A549 (cell line): ENCODE measurements around the gene PMFBP1. TPM values are rescaled to one million over a fixed set of nuclear protein-coding genes. Genes with fewer than 3 reads are reported as not detected.

Experiments
- ATAC-seq, 2 experiments: fragments of 200-7000 bp in 1 of 2; fragments of >200 bp in 1 of 2; cut with Nextera tagmentation in 1 of 2; cut with Tn5 transposase in 1 of 2; 3 replicates each; pipeline versions ENCODE4 v1.8.0 to v1.9.1; 2018 to 2020; ENCODE audit warnings: mild to moderate bottlenecking in 1 of 2, moderate library complexity in 1 of 2
- CTCF ChIA-PET: fragments of 300-600 bp; sonication (Branson Sonifier 250); formaldehyde crosslinking; extraction: SDS; loops from one replicate; lab custom pipeline; 2021; ENCODE audit warnings: antibody characterized with exemption, inconsistent platforms; lab: Yijun Ruan, JAX
- POLR2A ChIA-PET: fragments of 350-600 bp; formaldehyde crosslinking; extraction: SDS; loops from one replicate; lab custom pipeline; 2021; ENCODE audit warnings: antibody characterized with exemption, inconsistent platforms; lab: Yijun Ruan, JAX
- DNase-seq, 2 experiments: peaks; one replicate each; pipeline versions ENCODE4 v3.0.0 to v3.0.0-alpha.2; 2011 to 2016; ENCODE audit warnings: low read depth in 1 of 2, low spot score in 1 of 2
- FAIRE-seq: peaks from 2 replicates; lab custom pipeline; 2011; peaks lifted over from hg19 to GRCh38; lab: Jason Lieb, UNC
- H3K27ac ChIP-seq, 2 experiments: fragments of >200 bp; sonication (Bioruptor Twin); formaldehyde crosslinking; 3 replicates each; pipeline ENCODE4 v1.5.1; 2016 to 2017
- H3K4me1 ChIP-seq: fragments of >200 bp; sonication (Bioruptor Twin); formaldehyde crosslinking; 3 replicates; pipeline ENCODE4 v1.6.1; 2016
- H3K4me2 ChIP-seq: fragments of >200 bp; sonication (Bioruptor Twin); formaldehyde crosslinking; 3 replicates; pipeline ENCODE4 v1.6.1; 2016
- H3K4me3 ChIP-seq: fragments of >200 bp; sonication (Bioruptor Twin); formaldehyde crosslinking; 3 replicates; pipeline ENCODE4 v1.5.1; 2016
- H3K9me3 ChIP-seq: fragments of >200 bp; sonication (Bioruptor Twin); formaldehyde crosslinking; 3 replicates; pipeline ENCODE4 v1.6.1; 2016
- BHLHE40 ChIP-seq: IDR thresholded peaks from 2 replicates; pipeline ENCODE4 v1.6.1; 2012; ENCODE audit warnings: low read depth, low read length, inconsistent platforms
- CBX2 ChIP-seq: fragments of 200-600 bp; sonication (generic); IDR thresholded peaks from 2 replicates; pipeline ENCODE4 v1.6.1; 2016; ENCODE audit warnings: low read depth, mild to moderate bottlenecking, borderline replicate concordance
- EHMT2 ChIP-seq: fragments of 200-600 bp; sonication (generic); IDR thresholded peaks from 2 replicates; pipeline ENCODE4 v1.6.1; 2016; ENCODE audit warnings: antibody characterized with exemption, low read depth, mild to moderate bottlenecking, moderate library complexity
- ESRRA ChIP-seq: fragments of 150-350 bp; IDR thresholded peaks from 2 replicates; pipeline ENCODE4 v1.6.1; 2014; ENCODE audit warnings: mild to moderate bottlenecking, low read length, borderline replicate concordance
- JUN ChIP-seq, 2 experiments: fragments of >200 bp; sonication (Bioruptor Twin); formaldehyde crosslinking; IDR thresholded peaks; 2 replicates in 1 of 2; 3 replicates in 1 of 2; pipeline ENCODE4 v1.6.1; 2016 to 2017
- POLR2A ChIP-seq: IDR thresholded peaks from 2 replicates; pipeline ENCODE4 v1.6.1; 2012; ENCODE audit warnings: mild to moderate bottlenecking, low read length
- SREBF2 ChIP-seq: fragments of 450-650 bp; IDR thresholded peaks from 2 replicates; pipeline ENCODE4 v1.6.1; 2014; ENCODE audit warnings: mild to moderate bottlenecking, moderate library complexity
- ZFP36 ChIP-seq: fragments of 450-650 bp; IDR thresholded peaks from 2 replicates; pipeline ENCODE4 v1.6.1; 2014; ENCODE audit warnings: borderline replicate concordance; ENCODE audit not compliant: partially characterized antibody
- ZSCAN20 ChIP-seq: fragments of 250-450 bp; sonication (Bioruptor Pico); IDR thresholded peaks from 2 replicates; pipeline ENCODE4 v1.8.0; 2022; ENCODE audit warnings: mild to moderate bottlenecking, moderate library complexity
- WGBS: methylation state at CpG from one replicate; pipeline ENCODE4 v1.1.6; 2017; ENCODE audit errors: missing lambda C conversion rate; 5-methylcytosine and 5-hydroxymethylcytosine counted together
- polyA plus RNA-seq, 4 experiments: library from polyadenylated mRNA; depleted of rRNA in 3 of 4; stranded (reverse); fragments of >200 nt; fragmentation: RNase III in 1 of 4; extraction: RNeasy Plus Mini Kit Qiagen cat#74134 plus additional on column Dnase treatment in 1 of 4; gene quantifications; 2 replicates in 3 of 4; 3 replicates in 1 of 4; pipeline ENCODE4 v1.2.3, GENCODE V29; 2011 to 2017
- TF ChIP-seq, protein P1 (sequence below): fragments of 200-600 bp; sonication (generic); IDR thresholded peaks from 2 replicates; pipeline ENCODE4 v1.6.1; 2016; ENCODE audit warnings: antibody characterized with exemption, mild to moderate bottlenecking, moderate library complexity
- TF ChIP-seq, protein P2 (sequence below): IDR thresholded peaks from 2 replicates; pipeline ENCODE4 v1.6.1; 2012
- TF ChIP-seq, protein P3 (sequence below): fragments of 450-650 bp; IDR thresholded peaks from 2 replicates; pipeline ENCODE4 v1.6.1; 2014; ENCODE audit warnings: antibody characterized with exemption
- TF ChIP-seq, protein P4 (sequence below): fragments of >200 bp; sonication (Bioruptor Twin); formaldehyde crosslinking; IDR thresholded peaks from 2 replicates; pipeline ENCODE4 v1.6.1; 2016

The PMFBP1 gene
- polyA plus RNA-seq, 2 of the 4 experiments (the other 2 are of a cell fraction), result 0.05 to 0.22 TPM

DNA sequence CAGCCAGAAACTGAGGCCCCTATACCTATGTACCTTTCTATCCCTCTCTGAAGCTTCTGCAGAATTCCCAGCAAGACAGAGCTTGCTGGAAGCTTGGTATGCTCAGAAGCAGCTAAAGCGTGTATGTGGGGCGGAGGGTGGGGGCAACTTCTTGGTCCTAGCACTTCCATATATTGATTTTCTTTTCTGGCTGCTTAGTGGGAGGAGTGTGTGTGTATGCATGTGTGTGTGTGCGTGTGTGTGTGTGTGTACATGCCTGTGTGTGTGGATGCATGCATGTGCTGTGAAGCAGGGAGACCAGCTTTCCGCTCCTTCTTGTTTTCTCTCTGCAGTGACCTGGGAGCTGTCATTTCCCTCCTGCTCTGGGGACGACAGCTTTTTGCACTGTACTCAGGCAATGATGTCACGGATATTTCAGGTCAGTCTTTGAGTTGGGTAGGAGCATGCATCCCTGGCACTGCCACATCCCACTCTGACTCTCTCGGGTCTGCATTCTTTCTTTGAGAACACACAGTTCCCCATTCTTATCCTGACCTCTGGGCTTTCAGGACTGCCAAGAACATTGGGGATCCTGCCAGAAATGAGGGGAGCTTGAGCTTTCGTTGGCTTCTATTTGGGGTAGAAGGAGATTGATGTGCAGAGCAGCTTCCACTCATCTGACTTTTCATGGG lies 98.3 kb downstream of the PMFBP1 start:
- WGBS, result 72% methylated on average over 8 of the region's 8 CpGs
- Histone ChIP-seq H3K4me3 (no peak overlapping the region), H3K4me2 (no peak overlapping the region), H3K9me3 (no peaks in the 10 kb centered on the region)
- FAIRE-seq, result no peak
- CTCF ChIA-PET, result interaction anchor here (0.5 to 3.7 kb wide), 3 partner anchors 10 to 1822 kb away, joined by 3 to 14 read pairs (median 3); partner anchors contain the start of gene HPR
- TF ChIP-seq ZSCAN20 (CRISPR knock-in tag) (no peak), ESRRA (no peak)
- TF ChIP-seq, all 56 proteins: peak for 0
- no peak for DNase-seq
- Histone ChIP-seq H3K4me1 (no peaks in the 10 kb centered on the region), H3K27ac (no peak overlapping the region)
- ATAC-seq, result no peak
- POLR2A ChIA-PET, result interaction anchor here (1.0 kb wide), 1 partner anchor 20 kb away, joined by 3 read pairs; the partner anchor contains the start of genes DHX38 and TXNL4B

DNA sequence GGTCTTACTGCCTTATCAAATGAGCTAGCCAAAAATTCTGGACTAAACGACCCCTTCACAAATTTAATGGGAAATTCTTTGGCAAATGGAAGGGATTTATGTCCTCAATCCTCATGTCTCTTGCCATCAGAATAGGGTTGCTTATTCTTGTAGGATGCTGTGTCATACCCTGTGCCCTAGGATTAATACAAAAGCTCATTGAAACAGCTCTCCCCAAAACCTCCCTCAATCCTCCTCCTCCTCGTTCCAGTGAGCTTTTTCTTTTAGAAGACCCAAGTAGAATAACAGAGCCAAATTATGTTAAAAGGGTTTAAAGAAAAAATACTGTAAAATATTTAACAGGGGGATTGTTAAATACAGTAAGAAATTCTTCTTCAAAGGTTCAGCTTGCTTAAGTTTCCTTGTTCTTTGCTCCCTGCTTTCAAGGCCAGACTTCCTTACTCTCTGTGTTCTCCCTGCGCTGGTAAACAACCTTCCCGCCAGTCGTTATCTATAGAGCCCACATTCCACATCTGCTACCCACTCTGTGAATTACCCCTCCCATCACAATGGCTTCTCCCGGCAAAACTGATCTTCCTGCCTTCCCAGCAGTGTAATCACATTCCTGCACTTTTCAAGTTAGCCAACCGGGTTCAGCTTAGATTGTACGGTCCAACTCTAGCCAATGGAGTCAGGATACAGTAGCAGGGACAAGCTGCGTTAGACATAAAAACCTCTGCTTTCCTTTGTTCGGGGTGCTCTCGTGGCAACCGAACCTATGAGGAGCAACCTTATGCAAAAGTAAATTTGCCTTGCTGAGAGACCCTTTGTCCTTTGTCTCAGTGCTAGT lies 99.2 kb downstream of the PMFBP1 start:
- POLR2A ChIA-PET, result interaction anchor here (1.0 to 1.1 kb wide), 2 partner anchors 21 kb away, joined by 3 read pairs; partner anchors contain the start of genes DHX38 and TXNL4B
- no peak for FAIRE-seq

More for the DNA sequence above, 99.2 kb downstream of the PMFBP1 start:
- Histone ChIP-seq H3K4me1 (no peaks in the 10 kb centered on the region), H3K4me3 (no peak overlapping the region), H3K9me3 (no peaks in the 10 kb centered on the region), H3K27ac (no peak overlapping the region), H3K4me2 (no peak overlapping the region)
- DNase-seq (no peak), ATAC-seq (no peak)
- WGBS, result 71% methylated on average over 12 of the region's 12 CpGs
- CTCF ChIA-PET, result interaction anchor here (0.5 to 3.7 kb wide), 4 partner anchors 10 to 1823 kb away, joined by 3 to 14 read pairs (median 3); partner anchors contain the start of gene HPR
- no peak for TF ChIP-seq CBX2
- TF ChIP-seq BHLHE40, result no peak
- TF ChIP-seq EHMT2, result no peak
- TF ChIP-seq, protein P1, sequence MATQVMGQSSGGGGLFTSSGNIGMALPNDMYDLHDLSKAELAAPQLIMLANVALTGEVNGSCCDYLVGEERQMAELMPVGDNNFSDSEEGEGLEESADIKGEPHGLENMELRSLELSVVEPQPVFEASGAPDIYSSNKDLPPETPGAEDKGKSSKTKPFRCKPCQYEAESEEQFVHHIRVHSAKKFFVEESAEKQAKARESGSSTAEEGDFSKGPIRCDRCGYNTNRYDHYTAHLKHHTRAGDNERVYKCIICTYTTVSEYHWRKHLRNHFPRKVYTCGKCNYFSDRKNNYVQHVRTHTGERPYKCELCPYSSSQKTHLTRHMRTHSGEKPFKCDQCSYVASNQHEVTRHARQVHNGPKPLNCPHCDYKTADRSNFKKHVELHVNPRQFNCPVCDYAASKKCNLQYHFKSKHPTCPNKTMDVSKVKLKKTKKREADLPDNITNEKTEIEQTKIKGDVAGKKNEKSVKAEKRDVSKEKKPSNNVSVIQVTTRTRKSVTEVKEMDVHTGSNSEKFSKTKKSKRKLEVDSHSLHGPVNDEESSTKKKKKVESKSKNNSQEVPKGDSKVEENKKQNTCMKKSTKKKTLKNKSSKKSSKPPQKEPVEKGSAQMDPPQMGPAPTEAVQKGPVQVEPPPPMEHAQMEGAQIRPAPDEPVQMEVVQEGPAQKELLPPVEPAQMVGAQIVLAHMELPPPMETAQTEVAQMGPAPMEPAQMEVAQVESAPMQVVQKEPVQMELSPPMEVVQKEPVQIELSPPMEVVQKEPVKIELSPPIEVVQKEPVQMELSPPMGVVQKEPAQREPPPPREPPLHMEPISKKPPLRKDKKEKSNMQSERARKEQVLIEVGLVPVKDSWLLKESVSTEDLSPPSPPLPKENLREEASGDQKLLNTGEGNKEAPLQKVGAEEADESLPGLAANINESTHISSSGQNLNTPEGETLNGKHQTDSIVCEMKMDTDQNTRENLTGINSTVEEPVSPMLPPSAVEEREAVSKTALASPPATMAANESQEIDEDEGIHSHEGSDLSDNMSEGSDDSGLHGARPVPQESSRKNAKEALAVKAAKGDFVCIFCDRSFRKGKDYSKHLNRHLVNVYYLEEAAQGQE, result no peak
- no peak for TF ChIP-seq ZFP36
- TF ChIP-seq POLR2A, result no peak
- no peak for TF ChIP-seq JUN (IDR thresholded peaks at IDR 0.05)
- no peak for TF ChIP-seq SREBF2
- TF ChIP-seq, protein P2, sequence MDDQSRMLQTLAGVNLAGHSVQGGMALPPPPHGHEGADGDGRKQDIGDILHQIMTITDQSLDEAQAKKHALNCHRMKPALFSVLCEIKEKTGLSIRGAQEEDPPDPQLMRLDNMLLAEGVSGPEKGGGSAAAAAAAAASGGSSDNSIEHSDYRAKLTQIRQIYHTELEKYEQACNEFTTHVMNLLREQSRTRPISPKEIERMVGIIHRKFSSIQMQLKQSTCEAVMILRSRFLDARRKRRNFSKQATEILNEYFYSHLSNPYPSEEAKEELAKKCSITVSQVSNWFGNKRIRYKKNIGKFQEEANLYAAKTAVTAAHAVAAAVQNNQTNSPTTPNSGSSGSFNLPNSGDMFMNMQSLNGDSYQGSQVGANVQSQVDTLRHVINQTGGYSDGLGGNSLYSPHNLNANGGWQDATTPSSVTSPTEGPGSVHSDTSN, result no peak
- TF ChIP-seq, protein P3, sequence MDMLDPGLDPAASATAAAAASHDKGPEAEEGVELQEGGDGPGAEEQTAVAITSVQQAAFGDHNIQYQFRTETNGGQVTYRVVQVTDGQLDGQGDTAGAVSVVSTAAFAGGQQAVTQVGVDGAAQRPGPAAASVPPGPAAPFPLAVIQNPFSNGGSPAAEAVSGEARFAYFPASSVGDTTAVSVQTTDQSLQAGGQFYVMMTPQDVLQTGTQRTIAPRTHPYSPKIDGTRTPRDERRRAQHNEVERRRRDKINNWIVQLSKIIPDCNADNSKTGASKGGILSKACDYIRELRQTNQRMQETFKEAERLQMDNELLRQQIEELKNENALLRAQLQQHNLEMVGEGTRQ, result no peak
- TF ChIP-seq, protein P4, sequence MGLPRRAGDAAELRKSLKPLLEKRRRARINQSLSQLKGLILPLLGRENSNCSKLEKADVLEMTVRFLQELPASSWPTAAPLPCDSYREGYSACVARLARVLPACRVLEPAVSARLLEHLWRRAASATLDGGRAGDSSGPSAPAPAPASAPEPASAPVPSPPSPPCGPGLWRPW, result no peak

Other genes starting within 250 kb of the PMFBP1 start
- 0.01 TPM in 1 of 2 replicates, not detected in the other for gene PKD1L3, start 171.8 kb downstream of the PMFBP1 start, polyA plus RNA-seq (2011; rRNA removed)
- not detected in 3 replicates for gene PKD1L3, start 171.8 kb downstream of the PMFBP1 start, polyA plus RNA-seq (2017; fragmentation: RNase III; extraction: RNeasy Plus Mini Kit Qiagen cat#74134 plus additional on column Dnase treatment)
- gene DHODH, start 163.4 kb downstream of the PMFBP1 start, polyA plus RNA-seq (2011; rRNA removed), result 10.1 and 13.2 TPM in 2 replicates
- 9.7 to 11.0 TPM (median 10.5 TPM) in 3 replicates for gene DHODH, start 163.4 kb downstream of the PMFBP1 start, polyA plus RNA-seq (2017; fragmentation: RNase III; extraction: RNeasy Plus Mini Kit Qiagen cat#74134 plus additional on column Dnase treatment)
- gene HP, start 117.7 kb downstream of the PMFBP1 start, polyA plus RNA-seq (2011; rRNA removed), result 0.23 and 0.28 TPM in 2 replicates
- gene HP, start 117.7 kb downstream of the PMFBP1 start, polyA plus RNA-seq (2017; fragmentation: RNase III; extraction: RNeasy Plus Mini Kit Qiagen cat#74134 plus additional on column Dnase treatment), result not detected in 3 replicates
- not detected in 2 replicates for gene HPR, start 108.9 kb downstream of the PMFBP1 start, polyA plus RNA-seq (2011; rRNA removed)
- not detected in 3 replicates for gene HPR, start 108.9 kb downstream of the PMFBP1 start, polyA plus RNA-seq (2017; fragmentation: RNase III; extraction: RNeasy Plus Mini Kit Qiagen cat#74134 plus additional on column Dnase treatment)
- 22.7 and 32.7 TPM in 2 replicates for gene TXNL4B, start 78.5 kb downstream of the PMFBP1 start, polyA plus RNA-seq (2011; rRNA removed)
- gene TXNL4B, start 78.5 kb downstream of the PMFBP1 start, polyA plus RNA-seq (2017; fragmentation: RNase III; extraction: RNeasy Plus Mini Kit Qiagen cat#74134 plus additional on column Dnase treatment), result 15.7 to 17.9 TPM (median 16.4 TPM) in 3 replicates
- gene DHX38, start 78.3 kb downstream of the PMFBP1 start, polyA plus RNA-seq (2011; rRNA removed), result 37.4 and 41.9 TPM in 2 replicates
- 72.8 to 85.4 TPM (median 80.6 TPM) in 3 replicates for gene DHX38, start 78.3 kb downstream of the PMFBP1 start, polyA plus RNA-seq (2017; fragmentation: RNase III; extraction: RNeasy Plus Mini Kit Qiagen cat#74134 plus additional on column Dnase treatment)